ENCODE measurements around the gene NPNT.
"Not testable (repeated sequence)": the region's sequence is repeated elsewhere in the genome, so short reads cannot be mapped to it uniquely, and the experiment has no call there.

NPNT gene

GRCh38 chr4:105894660-105895582 is at the start of gene NPNT:
NPNT (plus strand) TSS chr4:105895471; CDS start chr4:105895653, 182 bp downstream.
- no peak for DNase-seq (ENCODE audit: low read depth)

GRCh38 chr4:105845559-105845958 is 49.7 kb upstream of the NPNT start:
- DNase-seq (ENCODE audit: low read depth) = no peak

- not testable (repeated sequence) for DNase-seq (ENCODE audit: low read depth)
These were observed 46.9 kb upstream of the NPNT start for GRCh38 chr4:105848359-105848758.

- DNase-seq (ENCODE audit: low read depth) = no peak
These were observed 44.1 kb upstream of the NPNT start for GRCh38 chr4:105851196-105851595.

GRCh38 chr4:105852230-105852629 is 43.0 kb upstream of the NPNT start:
- not testable (repeated sequence) for DNase-seq (ENCODE audit: low read depth)

GRCh38 chr4:105858466-105859040 is 36.7 kb upstream of the NPNT start:
- no peak for DNase-seq (ENCODE audit: low read depth)

- no peak for DNase-seq (ENCODE audit: low read depth)
These were observed 36.0 kb upstream of the NPNT start for GRCh38 chr4:105859233-105859632.

GRCh38 chr4:105870963-105871362 is 24.3 kb upstream of the NPNT start:
- no peak for DNase-seq (ENCODE audit: low read depth)

- DNase-seq (ENCODE audit: low read depth) = no peak
These were observed 23.3 kb upstream of the NPNT start for GRCh38 chr4:105871997-105872396.

GRCh38 chr4:105875233-105875632 is 20.0 kb upstream of the NPNT start:
- no peak for DNase-seq (ENCODE audit: low read depth)

GRCh38 chr4:105878668-105879067 is 16.6 kb upstream of the NPNT start:
- no peak for DNase-seq (ENCODE audit: low read depth)

- DNase-seq (ENCODE audit: low read depth) = no peak
These were observed 7.8 kb upstream of the NPNT start for GRCh38 chr4:105887508-105887907.

GRCh38 chr4:105895583-105896460 is 551 bp downstream of the NPNT start:
- DNase-seq (ENCODE audit: low read depth) = no peak

- DNase-seq (ENCODE audit: low read depth) = no peak
These were observed 1.2 kb downstream of the NPNT start for GRCh38 chr4:105896461-105896942.

GRCh38 chr4:105896984-105897775 is 1.9 kb downstream of the NPNT start:
- no peak for DNase-seq (ENCODE audit: low read depth)

GRCh38 chr4:105900541-105900940 is 5.3 kb downstream of the NPNT start:
- DNase-seq (ENCODE audit: low read depth) = no peak

GRCh38 chr4:105902550-105903262 is 7.4 kb downstream of the NPNT start:
- DNase-seq (ENCODE audit: low read depth) = no peak

- no peak for DNase-seq (ENCODE audit: low read depth)
These were observed 14.6 kb downstream of the NPNT start for GRCh38 chr4:105909787-105910281.

GRCh38 chr4:105911426-105911825 is 16.2 kb downstream of the NPNT start:
- DNase-seq (ENCODE audit: low read depth) = no peak

GRCh38 chr4:105912633-105913032 is 17.4 kb downstream of the NPNT start:
- DNase-seq (ENCODE audit: low read depth) = no peak

Measured in activated T-helper 9 cell treated with anti-CD3 and anti-CD28 coated beads, Interleukin-2, amount 50 U/mL, for 16 hours (primary cell).